Sciatic nerve (tissue), 2 donors: Measurements from ENCODE around the gene ODAD3. TPM values are rescaled to one million over a fixed set of nuclear protein-coding genes. Genes with fewer than 3 reads are reported as not detected.
"Not testable (repeated sequence)": the region's sequence is repeated elsewhere in the genome, so short reads cannot be mapped to it uniquely, and the experiment has no call there.

ENCODE experiments used
- ATAC-seq: fragments of 200-7000 bp; cut with Tn5 transposase; one replicate; pipeline ENCODE4 v1.9.1; 2020; ENCODE audit warnings: mild to moderate bottlenecking, moderate library complexity
- DNase-seq: peaks from one replicate; pipeline ENCODE4 v3.0.0-alpha.2; 2020; ENCODE audit warnings: low spot score
- intact Hi-C: fragments of 100-400 bp; cut with DNase I; formaldehyde crosslinking; loops from one replicate; pipeline ENCODE4 v1.14.2; 2022
- total RNA-seq: library from RNA; stranded (reverse); fragmentation: NEBNext Ultra II Directional; extraction: Animal tissue kit (Norgen Biotek cat#: 25700); gene quantifications from one replicate; pipeline ENCODE4 v1.2.1, GENCODE V29; 2021
- donor health status: DM: no; HTN: no; CAD: no.
- donor health status: DM: no; HTN: no; CAD: no.

ODAD3 gene
- total RNA-seq, 1 donor from 2014 or later, result 0.31 TPM

DNA sequence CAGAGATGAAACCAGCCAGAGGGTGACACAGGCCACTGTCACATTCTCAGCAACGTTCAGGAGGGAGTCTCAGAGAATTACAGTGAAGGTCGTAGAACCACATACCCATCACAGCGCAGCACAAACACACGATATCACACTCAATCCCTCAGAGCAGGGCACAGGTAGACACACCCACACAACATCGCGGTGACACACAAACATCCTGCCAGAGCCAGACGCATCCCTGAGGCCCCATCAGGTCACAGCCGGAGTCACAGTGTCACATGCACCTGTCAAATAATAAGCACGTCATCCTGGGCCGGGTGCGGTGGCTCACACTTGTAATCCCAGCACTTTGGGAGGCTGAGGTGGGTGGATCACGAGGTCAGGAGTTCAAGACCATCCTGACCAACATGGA is 28.5 kb upstream of the ODAD3 start:
- ATAC-seq (no peak), DNase-seq (no peak)
- intact Hi-C loops, result no loop called here

DNA sequence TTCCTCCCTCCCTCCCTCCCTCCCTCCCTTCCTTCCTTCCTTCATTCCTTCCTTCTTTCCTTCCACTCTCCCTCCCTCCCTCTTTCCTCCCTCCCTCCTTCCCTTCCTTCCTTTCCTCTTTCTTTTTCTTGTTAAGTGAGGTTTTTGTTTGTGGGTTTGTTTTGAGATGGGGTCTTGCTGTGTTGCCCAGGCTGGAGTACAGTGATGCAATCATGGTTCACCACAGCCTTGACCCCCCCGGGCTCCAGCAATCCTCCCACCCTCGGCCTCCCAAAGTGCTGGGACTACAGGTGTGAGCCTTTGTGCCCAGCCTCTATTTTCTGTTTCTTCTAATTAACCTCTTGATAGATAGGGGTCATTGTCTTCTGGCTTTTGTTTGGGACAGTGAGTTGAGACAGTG is 26.5 kb upstream of the ODAD3 start:
- intact Hi-C loops, result no loop called here
- ATAC-seq, result no peak
- DNase-seq, result no peak

DNA sequence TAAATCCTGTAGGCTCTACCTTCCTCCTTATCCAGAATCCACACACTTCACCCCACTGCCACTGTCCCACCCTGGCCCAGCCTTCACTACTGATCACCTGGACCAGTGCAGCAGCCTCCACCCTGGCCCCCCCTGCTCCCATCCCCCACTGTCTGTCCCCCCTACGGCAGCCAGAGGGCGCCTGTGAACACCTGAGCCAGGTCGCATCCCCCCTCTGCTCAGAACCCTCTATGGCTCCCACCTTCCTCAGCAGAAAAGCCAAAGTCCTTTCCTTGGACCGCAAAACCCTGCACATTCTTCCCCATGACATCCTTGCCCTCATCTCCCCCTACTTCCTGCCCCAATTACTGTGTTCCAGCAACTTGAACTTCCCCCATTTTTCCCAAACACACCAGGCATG is 25.3 kb upstream of the ODAD3 start:
- intact Hi-C loops, result no loop called here
- ATAC-seq (no peak), DNase-seq (no peak)

DNA sequence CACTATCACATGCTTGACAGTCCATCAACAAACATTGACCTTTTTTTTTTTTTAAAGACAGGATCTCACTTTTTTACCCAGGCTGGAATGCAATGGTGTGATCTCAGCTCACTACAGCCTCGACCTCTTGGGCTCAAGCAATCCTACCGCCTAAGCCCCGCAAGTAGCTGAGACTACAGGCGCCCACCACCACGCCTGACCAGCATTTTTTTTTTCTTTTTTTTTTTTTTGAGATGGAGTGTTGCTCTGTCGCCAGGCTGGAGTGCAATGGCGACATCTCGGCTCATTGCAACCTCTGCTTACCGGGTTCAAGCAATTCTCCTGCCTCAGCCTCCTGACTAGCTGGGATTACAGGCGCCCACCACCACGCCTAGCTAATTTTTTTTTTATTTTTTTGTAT is 24.0 kb upstream of the ODAD3 start:
- ATAC-seq, intact Hi-C loops, DNase-seq: not testable (repeated sequence)

DNA sequence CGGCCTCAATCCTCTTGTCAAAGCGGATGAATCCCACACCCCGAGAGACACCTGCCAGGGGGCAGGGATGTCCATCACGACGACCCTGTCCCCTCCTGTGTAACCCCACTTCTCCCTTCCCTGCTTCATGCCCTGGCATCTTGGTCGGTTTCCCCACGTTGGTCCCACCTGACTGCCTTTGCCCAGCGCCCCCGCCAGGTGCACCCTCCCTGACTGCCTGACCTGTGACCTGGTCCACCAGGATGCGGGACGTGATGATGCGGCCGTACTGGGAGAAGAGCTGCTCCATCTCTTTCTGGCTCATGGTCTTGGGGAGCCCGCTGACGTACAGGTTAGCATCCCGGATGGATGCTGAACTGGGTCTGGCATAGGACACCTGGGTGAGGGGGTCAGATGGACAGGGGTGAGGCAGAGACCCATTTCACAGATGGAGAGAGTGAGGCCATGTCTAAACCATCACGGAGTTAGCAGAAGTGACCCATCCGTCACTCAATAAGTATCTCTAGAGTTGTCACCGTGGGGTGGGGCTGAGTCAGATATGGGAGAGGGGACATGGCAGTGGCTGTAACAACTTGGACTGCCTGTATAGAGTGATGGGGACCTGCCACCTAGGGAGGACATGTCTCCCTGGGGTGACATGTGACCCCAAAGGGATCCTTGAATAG is 23.4 kb upstream of the ODAD3 start:
- DNase-seq (no peak), ATAC-seq (no peak)
- intact Hi-C loops, result no loop called here

DNA sequence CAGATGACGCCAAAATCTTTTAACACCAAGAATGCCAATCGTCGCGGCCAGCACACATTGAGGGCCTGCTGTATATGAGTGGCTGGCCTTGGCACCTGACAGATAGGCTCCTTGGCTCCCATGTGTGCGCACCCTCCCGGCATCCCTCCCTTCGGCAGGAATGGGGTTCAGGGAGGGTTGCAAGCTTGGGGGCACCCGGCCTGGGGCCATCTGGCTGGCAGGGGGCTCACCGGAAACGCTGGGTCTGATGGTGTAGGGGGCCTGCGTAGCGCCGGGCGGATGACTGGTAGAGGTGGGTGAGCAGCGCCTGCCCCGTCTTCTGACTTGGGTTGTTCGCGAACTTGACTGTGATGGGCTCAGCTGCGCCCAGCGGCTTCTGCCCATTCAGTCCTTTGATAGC is 22.9 kb upstream of the ODAD3 start:
- DNase-seq, result no peak
- ATAC-seq, result no peak
- intact Hi-C loops, result no loop called here

DNA sequence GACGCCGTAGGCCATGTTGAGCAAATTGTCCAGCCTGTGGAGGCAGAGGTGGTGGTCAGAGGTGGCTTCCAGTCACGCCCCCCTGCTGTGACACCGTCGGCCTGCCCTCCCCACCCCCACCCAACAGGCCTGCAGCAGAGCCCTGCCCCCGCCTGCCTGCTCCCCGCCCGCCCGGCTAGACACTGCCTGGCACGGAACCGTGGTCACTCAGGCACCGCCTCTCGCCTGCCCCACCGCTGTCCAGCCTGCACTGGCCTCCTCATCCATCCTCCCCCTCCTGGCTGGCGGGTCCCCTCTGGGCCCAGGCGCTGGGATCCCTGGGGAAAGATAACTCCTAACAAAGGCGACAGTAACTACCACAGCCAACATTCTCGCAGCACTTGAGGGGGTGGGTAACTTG is 22.2 kb upstream of the ODAD3 start:
- ATAC-seq, result no peak
- intact Hi-C loops, result no loop called here
- DNase-seq, result no peak

DNA sequence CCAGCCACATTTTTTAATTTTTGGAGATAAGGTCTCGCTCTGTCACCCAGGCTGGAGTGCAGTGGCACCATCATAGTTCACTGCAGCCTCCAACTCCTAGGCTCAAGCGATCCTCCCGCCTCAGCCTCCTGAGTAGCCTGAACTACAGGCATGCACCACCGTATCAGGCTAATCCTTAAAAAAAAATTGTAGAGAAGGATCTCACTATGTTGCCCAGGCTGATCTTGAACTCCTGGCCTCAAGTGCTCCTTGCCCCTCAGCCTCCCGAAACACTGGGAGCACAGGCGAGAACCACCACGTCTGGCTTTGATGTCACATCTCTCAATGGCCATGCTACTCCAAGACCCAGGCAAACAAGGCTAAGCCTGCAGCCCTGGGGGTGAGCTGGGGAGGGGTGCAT is 21.7 kb upstream of the ODAD3 start:
- no peak for DNase-seq
- intact Hi-C loops, result no loop called here
- no peak for ATAC-seq

DNA sequence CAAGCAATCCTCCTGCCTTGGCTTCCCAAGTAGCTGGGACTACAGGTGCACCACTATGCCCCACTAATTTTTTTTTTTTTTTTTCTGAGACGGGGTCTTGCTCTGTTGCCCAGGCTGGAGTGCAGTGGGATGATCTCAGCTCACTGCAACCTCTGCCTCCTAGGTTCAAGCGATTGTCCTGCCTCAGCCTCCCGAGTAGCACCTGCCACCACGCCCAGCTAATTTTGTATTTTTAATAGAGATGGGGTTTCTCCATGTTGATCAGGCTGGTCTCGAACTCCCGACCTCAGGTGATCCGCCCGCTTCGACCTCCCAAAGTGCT is 20.3 kb upstream of the ODAD3 start:
- ATAC-seq, DNase-seq, intact Hi-C loops: not testable (repeated sequence)

DNA sequence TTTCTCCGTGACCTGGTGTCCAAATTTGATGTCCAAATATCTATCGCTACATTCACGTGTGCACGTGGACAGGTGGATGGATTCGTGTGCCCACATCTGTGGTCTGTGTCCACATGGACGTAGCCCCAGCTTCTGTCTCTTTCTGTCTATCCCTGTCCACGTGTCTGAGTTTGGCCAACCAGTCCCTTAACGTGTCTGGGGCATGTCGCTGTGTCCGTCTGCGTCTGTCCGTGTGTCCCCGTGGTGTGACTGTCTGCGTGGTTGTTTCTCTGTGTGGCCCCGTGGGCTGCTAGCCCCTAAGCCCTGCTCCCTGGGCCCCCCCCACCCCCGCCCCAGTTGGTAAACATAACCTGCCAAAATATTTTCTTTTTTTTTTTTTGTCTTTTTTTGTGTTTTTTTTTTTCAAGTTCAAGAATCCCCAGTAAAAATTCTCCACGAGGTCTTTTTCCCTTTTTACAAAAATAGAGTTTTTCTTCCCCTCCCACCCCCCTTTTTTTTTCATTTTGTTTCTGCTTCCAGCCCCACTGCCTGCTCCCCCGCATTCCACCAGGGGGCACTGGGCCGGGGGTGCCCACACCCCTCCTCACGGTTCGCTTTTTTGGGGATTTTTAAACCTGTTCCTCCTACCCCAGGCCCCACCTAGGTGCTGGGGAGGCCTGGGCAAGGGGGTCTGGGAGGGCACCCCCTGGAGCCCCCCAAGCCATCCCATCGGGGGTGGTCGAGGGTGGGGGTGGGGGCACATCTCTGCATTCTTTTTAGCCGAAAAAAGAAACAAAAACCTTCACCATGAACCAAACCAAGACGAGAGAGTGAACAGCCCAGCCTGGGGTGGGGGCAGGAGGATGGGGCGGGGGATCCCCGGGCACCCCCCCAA is 18.8 kb upstream of the ODAD3 start:
- intact Hi-C loops, result no loop called here
- DNase-seq, result no peak
- no peak for ATAC-seq

DNA sequence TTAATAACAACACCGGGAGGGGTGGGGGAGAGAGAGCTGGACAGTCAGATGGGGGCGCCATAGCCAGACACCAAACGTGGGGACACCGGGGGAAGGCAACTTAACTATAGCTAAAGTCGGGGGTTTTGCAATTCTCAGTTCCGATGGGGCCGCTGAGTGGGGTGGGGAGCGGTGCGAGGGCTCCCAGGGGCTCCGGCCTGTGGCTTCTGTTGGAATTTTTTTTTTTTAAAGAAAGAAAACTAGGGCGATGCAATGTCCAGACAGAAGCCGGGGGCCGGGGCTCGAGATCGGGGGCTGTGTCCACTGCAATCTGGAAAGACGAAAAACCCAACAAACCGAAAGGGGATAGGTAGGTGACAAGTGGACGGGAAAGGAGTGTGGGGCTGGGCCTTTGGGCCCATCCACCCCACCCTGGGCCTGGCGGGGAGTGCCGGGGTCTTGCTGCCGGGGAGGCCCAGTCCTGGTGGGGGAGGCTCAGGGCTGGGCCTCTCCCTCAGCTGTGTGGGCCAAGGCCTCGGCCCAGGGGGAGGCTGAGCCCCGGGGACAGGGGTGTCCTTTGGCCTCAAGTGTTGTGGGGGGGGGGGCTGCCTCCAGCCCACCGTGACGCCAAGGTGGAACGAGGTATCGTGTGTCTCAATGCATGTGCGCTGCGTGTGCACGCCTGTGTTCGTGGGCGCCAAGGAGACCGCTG is 17.8 kb upstream of the ODAD3 start:
- intact Hi-C loops, result no loop called here
- ATAC-seq, result no peak
- DNase-seq, result no peak

DNA sequence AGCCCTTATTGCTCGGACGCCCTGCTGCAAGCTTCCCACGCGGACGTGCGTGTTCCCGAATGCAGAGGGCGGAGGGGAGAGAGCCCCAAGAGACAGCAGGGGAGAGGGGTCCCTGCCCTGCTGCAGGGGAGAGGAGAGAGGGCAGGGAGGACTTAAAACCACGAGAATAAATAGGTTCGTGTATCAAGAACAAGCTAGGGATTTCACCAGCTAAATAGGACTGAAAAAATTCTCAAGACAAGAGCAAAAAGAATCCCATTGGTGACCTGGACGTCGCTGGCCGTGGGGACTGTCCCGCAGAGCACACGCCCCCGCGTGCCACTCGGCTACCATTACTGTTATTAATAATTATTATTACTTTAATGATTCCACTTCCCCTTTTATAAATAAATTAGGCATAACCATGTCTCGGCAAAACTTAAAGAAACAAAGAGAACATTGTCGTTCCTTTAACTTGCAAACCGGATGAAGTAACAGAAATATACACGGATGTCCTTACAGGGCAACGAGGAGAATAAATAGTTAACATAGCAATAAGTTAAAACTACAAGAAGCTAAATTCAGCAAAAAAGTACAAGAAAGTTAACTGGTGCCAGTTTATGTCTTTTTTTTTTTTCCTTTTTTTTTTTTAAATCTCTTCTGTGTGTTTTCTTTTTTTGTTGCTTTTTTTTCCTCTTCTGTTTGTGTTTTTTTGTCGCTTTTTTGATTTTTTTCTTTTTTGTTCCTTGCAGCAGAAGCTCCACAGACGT is 17.1 kb upstream of the ODAD3 start:
- ATAC-seq, result no peak

DNA sequence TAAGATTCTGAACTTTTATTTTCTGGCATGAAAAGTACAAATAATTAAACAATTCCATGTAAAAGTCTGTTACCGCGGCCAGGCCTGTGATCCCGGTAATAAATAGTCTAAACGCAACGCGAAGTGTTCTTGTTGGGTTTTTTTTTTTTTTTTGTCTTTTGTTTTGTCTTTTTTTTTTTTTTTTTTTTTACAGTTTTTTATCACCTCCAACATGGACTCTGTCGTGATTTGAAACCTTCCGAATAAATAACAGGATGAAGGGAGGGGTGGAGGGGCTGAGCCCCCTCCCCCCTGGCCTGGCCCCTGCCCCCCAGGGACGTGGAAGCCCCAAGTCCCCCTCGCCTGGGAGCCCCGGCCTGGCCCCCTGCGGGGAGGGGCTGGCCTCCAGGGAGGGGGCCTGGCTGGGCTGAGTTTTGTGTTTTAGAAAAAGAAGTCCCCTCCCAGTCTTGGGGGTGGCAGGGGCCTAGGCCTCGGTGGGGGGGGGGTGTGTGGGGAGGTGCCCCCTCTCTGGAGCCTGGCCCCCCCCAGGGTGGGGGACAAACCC is 16.5 kb upstream of the ODAD3 start:
- DNase-seq (no peak), ATAC-seq (no peak)

More for the DNA sequence above, 17.1 kb upstream of the ODAD3 start:
- no peak for DNase-seq
- intact Hi-C loops, result no loop called here

DNA sequence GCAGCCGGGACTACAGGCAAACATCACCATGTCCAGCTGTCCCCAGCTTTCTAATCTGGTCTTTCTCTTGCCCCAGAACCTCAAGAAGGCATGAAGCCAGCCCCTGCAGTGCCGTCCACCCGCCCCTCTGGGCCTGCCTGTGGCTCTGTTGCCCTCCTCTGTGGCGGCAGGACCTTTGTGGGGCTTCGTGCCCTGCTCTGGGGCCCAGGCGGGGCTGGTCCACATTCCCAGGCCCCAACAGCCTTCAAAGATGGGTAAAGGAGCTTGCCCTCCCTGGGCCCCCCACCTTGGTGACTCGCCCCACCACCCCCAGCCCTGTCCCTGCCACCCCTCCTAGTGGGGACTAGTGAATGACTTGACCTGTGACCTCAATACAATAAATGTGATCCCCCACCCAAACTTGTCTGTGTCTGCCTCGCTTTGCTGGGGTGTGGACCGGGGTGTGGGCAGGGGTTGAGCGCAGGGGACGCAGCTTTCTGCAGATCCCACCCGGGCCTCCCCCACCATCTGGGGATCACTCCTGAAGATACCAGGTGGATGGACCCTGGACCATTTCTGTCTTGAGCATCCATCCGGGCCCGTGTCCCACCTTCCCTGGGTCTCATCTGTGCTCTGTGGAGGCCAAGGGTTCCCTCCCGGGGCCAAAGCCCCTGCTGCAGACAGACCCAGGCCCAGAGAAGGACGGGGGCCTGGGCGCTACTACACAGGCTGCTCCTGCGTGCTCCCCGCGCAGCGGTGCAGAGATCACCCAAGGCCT is 15.8 kb upstream of the ODAD3 start:
- no peak for ATAC-seq
- DNase-seq, result no peak
- intact Hi-C loops, result no loop called here

More for the DNA sequence above, 16.5 kb upstream of the ODAD3 start:
- intact Hi-C loops, result no loop called here

DNA sequence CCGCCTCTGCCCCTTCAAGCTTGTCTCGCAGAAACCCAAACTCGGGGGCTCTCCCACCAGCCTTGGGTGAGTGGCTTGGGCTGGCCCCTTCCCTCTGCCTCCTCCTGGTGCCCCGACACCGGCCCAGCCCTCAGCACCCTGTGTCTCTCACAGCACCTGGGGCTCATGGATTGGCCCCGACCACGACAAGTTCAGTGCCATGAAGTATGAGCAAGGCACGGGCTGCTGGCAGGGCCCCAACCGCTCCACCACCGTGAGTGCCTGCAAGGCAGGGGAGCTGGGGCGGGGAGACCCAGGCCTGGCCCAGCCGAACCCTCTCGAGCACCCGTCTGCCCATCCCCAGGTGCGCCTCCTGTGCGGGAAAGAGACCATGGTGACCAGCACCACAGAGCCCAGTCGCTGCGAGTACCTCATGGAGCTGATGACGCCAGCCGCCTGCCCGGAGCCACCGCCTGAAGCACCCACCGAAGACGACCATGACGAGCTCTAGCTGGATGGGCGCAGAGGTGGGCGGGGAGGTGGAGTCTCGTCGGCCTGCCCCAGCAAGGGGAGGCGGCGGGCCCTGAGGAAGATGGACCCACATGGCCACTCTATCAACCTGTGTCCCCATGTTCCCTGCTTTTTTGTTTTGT is 14.1 kb upstream of the ODAD3 start:
- intact Hi-C loops, result loop anchor here (10.0 kb wide), 1 partner anchor 154 kb away; the partner anchor contains the start of gene TSPAN16
- ATAC-seq (no peak), DNase-seq (no peak)

DNA sequence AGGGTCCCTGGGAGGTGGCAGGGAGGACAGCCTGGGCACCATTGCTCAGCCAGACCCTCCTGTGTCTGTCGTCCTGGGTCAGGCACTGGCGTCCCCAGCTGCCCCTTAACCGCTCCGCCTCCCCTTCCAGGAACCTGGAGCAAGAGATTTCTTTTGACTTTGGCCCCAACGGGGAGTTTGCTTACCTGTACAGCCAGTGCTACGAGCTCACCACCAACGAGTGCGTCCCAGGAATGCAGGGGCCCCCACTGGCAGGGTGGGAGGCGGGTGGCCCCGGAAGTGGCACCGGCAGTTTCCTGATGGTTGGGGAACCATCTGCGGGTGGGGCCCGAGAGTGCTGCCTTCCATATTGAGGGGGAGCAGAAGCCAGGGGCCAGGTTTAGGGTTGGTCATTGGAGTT is 13.5 kb upstream of the ODAD3 start:
- ATAC-seq (no peak), DNase-seq (no peak)
- intact Hi-C loops, result loop anchor here (10.0 kb wide), 1 partner anchor 154 kb away; the partner anchor contains the start of gene TSPAN16

DNA sequence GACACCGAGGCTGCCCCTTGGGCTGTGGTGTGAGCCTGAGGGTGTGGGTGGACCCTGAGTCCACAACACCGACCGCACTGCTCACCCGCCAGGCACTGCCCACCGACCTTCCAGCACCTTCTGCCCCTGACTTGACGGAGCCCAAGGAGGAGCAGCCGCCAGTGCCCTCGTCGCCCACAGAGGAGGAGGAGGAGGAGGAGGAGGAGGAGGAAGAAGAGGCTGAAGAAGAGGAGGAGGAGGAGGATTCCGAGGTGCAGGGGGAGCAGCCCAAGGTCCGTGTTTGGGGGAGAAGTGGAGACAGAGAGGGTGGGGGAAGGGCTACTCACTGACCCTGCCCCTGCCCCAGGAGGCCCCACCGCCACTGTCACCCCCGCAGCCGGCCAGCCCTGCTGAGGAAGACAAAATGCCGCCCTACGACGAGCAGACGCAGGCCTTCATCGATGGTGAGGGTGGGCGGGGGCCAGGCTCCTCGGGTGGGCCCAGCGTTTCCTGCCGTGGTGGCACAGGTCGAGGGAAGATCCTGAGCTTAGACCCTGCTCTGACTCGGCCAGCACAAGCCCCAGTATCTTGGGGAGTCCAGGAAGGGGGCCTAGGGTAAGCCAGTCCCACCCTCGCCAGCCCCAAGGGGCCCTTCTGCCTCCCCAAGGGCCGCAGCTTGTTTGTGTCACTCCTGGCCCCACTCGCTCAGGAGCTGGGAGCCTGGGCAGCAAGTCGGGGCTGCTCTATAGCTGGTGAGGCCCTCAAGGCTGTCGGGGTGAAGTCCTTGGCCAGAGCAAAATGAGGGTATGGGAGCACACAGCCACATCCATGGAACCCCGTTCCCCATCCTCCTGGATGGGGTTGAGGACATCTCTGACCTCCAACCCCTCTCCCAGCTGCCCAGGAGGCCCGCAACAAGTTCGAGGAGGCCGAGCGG is 12.7 kb upstream of the ODAD3 start:
- no peak for DNase-seq

More for the DNA sequence above, 12.7 kb upstream of the ODAD3 start:
- intact Hi-C loops, result loop anchor here (10.0 kb wide), 1 partner anchor 153 kb away; the partner anchor contains the start of gene TSPAN16
- no peak for ATAC-seq
